RWPE2 (cell line): Measurements from ENCODE around the gene ISG20L2.
A peak's percentile ranks its signal among the peaks of the same experiment; 100 is the strongest.

Source experiments
- ATAC-seq: fragments of 200-7000 bp; cut with Tn5 transposase; 3 replicates; pipeline ENCODE4 v1.9.1; 2021; ENCODE audit warnings: low read depth
- DNase-seq: peaks from one replicate; pipeline ENCODE4 v3.0.0-alpha.2; 2020; ENCODE audit warnings: low spot score
- H3K27ac ChIP-seq: fragments of 450-650 bp; 2 replicates; pipeline ENCODE4 v1.5.1; 2017; ENCODE audit warnings: mild to moderate bottlenecking; ENCODE audit not compliant: poor library complexity, severe bottlenecking
- H3K27me3 ChIP-seq: fragments of 250-450 bp; sonication (Bioruptor Pico); 2 replicates; pipeline ENCODE4 v1.5.1; 2021; ENCODE audit warnings: mild to moderate bottlenecking, moderate library complexity; ENCODE audit not compliant: insufficient read depth, poor library complexity, severe bottlenecking
- H3K36me3 ChIP-seq: fragments of 250-450 bp; sonication (Bioruptor Pico); 2 replicates; pipeline ENCODE4 v1.5.1; 2020; ENCODE audit warnings: low read depth, mild to moderate bottlenecking, moderate library complexity
- H3K4me1 ChIP-seq: fragments of 250-450 bp; sonication (Bioruptor Pico); 2 replicates; pipeline ENCODE4 v1.5.1; 2021; ENCODE audit warnings: mild to moderate bottlenecking, moderate library complexity; ENCODE audit not compliant: insufficient read depth, poor library complexity, severe bottlenecking
- H3K4me3 ChIP-seq: fragments of 250-450 bp; sonication (Bioruptor Pico); 2 replicates; pipeline ENCODE4 v1.5.1; 2021; ENCODE audit warnings: mild to moderate bottlenecking, moderate library complexity; ENCODE audit not compliant: severe bottlenecking
- H3K9me3 ChIP-seq: fragments of 250-450 bp; sonication (Bioruptor Pico); 2 replicates; pipeline ENCODE4 v1.5.1; 2021; ENCODE audit warnings: mild to moderate bottlenecking, moderate library complexity; ENCODE audit not compliant: severe bottlenecking
- TF ChIP-seq, protein P1 (sequence below): fragments of 450-650 bp; IDR thresholded peaks from one replicate; pipeline ENCODE4 v1.5.1; 2017; ENCODE audit warnings: mild to moderate bottlenecking, moderate library complexity; ENCODE audit not compliant: poor library complexity, severe bottlenecking

Gene ISG20L2

GRCh38 chr1:156677616-156678596, 50.7 kb downstream of the ISG20L2 start:
- no peak overlapping the region for H3K27ac ChIP-seq
- H3K4me1 ChIP-seq: peaks cover 6% of the 10 kb centered on the region
- ATAC-seq (peak; percentile 54), DNase-seq (no peak)
- H3K9me3 ChIP-seq: no peaks in the 10 kb centered on the region
- TF ChIP-seq, protein P1, sequence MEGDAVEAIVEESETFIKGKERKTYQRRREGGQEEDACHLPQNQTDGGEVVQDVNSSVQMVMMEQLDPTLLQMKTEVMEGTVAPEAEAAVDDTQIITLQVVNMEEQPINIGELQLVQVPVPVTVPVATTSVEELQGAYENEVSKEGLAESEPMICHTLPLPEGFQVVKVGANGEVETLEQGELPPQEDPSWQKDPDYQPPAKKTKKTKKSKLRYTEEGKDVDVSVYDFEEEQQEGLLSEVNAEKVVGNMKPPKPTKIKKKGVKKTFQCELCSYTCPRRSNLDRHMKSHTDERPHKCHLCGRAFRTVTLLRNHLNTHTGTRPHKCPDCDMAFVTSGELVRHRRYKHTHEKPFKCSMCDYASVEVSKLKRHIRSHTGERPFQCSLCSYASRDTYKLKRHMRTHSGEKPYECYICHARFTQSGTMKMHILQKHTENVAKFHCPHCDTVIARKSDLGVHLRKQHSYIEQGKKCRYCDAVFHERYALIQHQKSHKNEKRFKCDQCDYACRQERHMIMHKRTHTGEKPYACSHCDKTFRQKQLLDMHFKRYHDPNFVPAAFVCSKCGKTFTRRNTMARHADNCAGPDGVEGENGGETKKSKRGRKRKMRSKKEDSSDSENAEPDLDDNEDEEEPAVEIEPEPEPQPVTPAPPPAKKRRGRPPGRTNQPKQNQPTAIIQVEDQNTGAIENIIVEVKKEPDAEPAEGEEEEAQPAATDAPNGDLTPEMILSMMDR: peak; percentile 91
- H3K36me3 ChIP-seq: no peaks in the 10 kb centered on the region
- peaks cover 30% of the 10 kb centered on the region for H3K27me3 ChIP-seq
- H3K4me3 ChIP-seq: no peak overlapping the region

- H3K27me3 ChIP-seq: peaks cover 30% of the 10 kb centered on the region
- no peak within 1 kb of the TSS for H3K27ac ChIP-seq
- no peaks in the 10 kb centered on the region for H3K9me3 ChIP-seq
- ATAC-seq (peak; percentile 30; the same call in 2 of the 3 replicates), DNase-seq (no peak)
- TF ChIP-seq, protein P1: no peak
- H3K4me1 ChIP-seq: peaks cover 6% of the 10 kb centered on the region
- no peak within 1 kb of the TSS for H3K4me3 ChIP-seq
- H3K36me3 ChIP-seq: no peaks in the 10 kb centered on the region
Measured at GRCh38 chr1:156676820-156677615, 51.5 kb downstream of the ISG20L2 start, which contains the start of gene NES. TSS of gene NES (minus strand) at chr1:156677407. CDS start at chr1:156677264, 143 bp downstream.

DNA sequence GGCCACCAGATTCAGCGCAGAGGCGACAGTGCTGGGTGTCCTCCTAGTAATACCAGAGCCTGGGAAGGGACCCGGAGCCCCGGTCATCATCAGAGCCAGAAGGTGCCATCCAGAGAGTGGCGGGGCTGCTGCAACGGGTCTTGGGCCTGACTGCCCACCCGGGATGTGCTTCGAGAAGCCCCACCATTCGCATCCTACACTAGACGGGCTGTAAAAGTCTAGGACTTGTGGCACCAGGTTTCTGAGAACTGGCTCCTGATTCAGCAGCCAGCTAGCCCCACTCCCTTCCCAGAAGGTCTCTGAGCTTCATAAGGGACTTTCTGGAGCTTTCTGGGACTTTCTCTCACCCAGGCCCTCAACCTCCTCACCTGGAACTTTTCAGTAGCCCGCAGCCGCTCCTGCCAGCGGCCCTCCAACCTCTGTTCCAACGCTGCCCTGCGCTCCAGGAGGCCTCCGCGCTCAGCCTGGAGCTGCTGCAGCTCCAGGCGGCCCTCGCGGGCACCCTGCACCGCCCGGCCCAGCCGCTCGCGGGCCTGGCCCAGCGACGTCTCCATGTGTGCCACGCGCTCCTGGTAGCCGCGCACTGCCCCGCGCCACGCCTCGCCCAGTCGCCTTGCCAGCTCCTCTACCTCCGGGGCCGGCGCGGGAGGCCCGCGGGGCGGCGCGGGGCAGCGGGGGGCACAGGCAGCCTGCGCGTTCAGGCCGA, 52.3 kb downstream of the ISG20L2 start:
- Histone ChIP-seq H3K36me3 (no peaks in the 10 kb centered on the region), H3K4me1 (peaks cover 6% of the 10 kb centered on the region), H3K9me3 (no peaks in the 10 kb centered on the region), H3K27me3 (peaks cover 30% of the 10 kb centered on the region), H3K4me3 (no peak overlapping the region), H3K27ac (no peak overlapping the region)
- DNase-seq: no peak
- TF ChIP-seq, protein P1: no peak
- ATAC-seq: no peak

GRCh38 chr1:156675210-156676113, 53.1 kb downstream of the ISG20L2 start:
- H3K9me3 ChIP-seq: no peaks in the 10 kb centered on the region
- H3K27ac ChIP-seq: no peak overlapping the region
- no peak for ATAC-seq
- H3K4me3 ChIP-seq: no peak overlapping the region
- H3K36me3 ChIP-seq: no peaks in the 10 kb centered on the region
- peaks cover 6% of the 10 kb centered on the region for H3K4me1 ChIP-seq
- TF ChIP-seq, protein P1: no peak
- peaks cover 30% of the 10 kb centered on the region for H3K27me3 ChIP-seq
- no peak for DNase-seq
